K562 (cell line): ENCODE results near the gene TBX6. TPM values are rescaled to one million over a fixed set of nuclear protein-coding genes. Genes with fewer than 3 reads are reported as not detected.

Experiments
- CTCFL ChIP-seq: IDR thresholded peaks from 2 replicates; pipeline ENCODE4 v1.6.1; 2011; ENCODE audit warnings: borderline replicate concordance, low read depth, mild to moderate bottlenecking, moderate library complexity, low read length; ENCODE audit not compliant: insufficient read depth, poor library complexity, severe bottlenecking
- DIDO1 ChIP-seq: fragments of 450-650 bp; IDR thresholded peaks from 2 replicates; pipeline ENCODE4 v1.6.1; 2016; ENCODE audit warnings: low read depth, missing biosample characterization, missing genetic modification characterization
- DNMT1 ChIP-seq: fragments of 450-650 bp; IDR thresholded peaks from 2 replicates; pipeline ENCODE4 v1.6.1; 2016; ENCODE audit warnings: antibody characterized with exemption, mild to moderate bottlenecking
- E2F1 ChIP-seq: sonication (generic); formaldehyde crosslinking; IDR thresholded peaks from 2 replicates; pipeline ENCODE4 v1.8.1; 2023; ENCODE audit warnings: mild to moderate bottlenecking, missing genetic modification reagents, moderate library complexity
- EP300 ChIP-seq: IDR thresholded peaks from 2 replicates; pipeline ENCODE4 v1.6.1; 2012; ENCODE audit warnings: low read length, improper control_type of control experiment
- EP400 ChIP-seq: fragments of 450-650 bp; IDR thresholded peaks from 2 replicates; pipeline ENCODE4 v1.6.1; 2017; ENCODE audit warnings: antibody characterized with exemption, mild to moderate bottlenecking, moderate library complexity
- HIVEP1 ChIP-seq: fragments of 250-450 bp; sonication (Bioruptor Pico); IDR thresholded peaks from 2 replicates; pipeline ENCODE4 v1.4.0; 2020; ENCODE audit warnings: mild to moderate bottlenecking
- IRF2 ChIP-seq: sonication (generic); formaldehyde crosslinking; IDR thresholded peaks from 2 replicates; pipeline ENCODE4 v1.8.1; 2022; ENCODE audit warnings: mild to moderate bottlenecking, missing genetic modification reagents
- SNAPC5 ChIP-seq: fragments of 250-450 bp; sonication (Bioruptor Pico); IDR thresholded peaks from 2 replicates; pipeline ENCODE4 v1.8.0; 2021; ENCODE audit warnings: moderate library complexity, mild to moderate bottlenecking, inconsistent platforms
- TCF3 ChIP-seq: sonication (generic); formaldehyde crosslinking; IDR thresholded peaks from 2 replicates; pipeline ENCODE4 v1.4.0; 2020; ENCODE audit warnings: mild to moderate bottlenecking, missing genetic modification reagents
- ZNF318 ChIP-seq, 2 experiments: fragments of 450-650 bp; IDR thresholded peaks; 2 replicates each; pipeline ENCODE4 v1.6.1; 2016; ENCODE audit warnings: mild to moderate bottlenecking in 2 of 2, borderline replicate concordance in 1 of 2, low read depth in 1 of 2, moderate library complexity in 1 of 2
- ZNF655 ChIP-seq: fragments of 250-450 bp; sonication (Bioruptor Pico); IDR thresholded peaks from 2 replicates; pipeline ENCODE4 v1.5.0; 2021
- polyA plus RNA-seq, 8 experiments: library from polyadenylated mRNA; depleted of rRNA in 4 of 8; stranded (reverse) in 5 of 8; unstranded in 3 of 8; fragments of >200 nt; fragmentation: Nextera tagmentation in 2 of 8; fragmentation: Illumina TruSeq in 1 of 8; extraction: Ambion mirVana in 2 of 8; extraction: Trizol in 1 of 8; gene quantifications; 2 replicates each; pipeline versions ENCODE4 v1.2.1 to v1.2.3, GENCODE V29; 2011 to 2014; ENCODE audit warnings: inconsistent platforms in 1 of 8, missing spikeins in 1 of 8
- total RNA-seq, 7 experiments: library from RNA; depleted of rRNA in 6 of 7; stranded (reverse); fragments of >200 nt in 6 of 7; fragmentation: Illumina TruSeq in 2 of 7; extraction: Trizol in 2 of 7; gene quantifications; 2 replicates each; pipeline versions ENCODE4 v1.2.1 to v1.2.3, GENCODE V29; 2011 to 2021; ENCODE audit warnings: low replicate concordance in 1 of 7

The TBX6 gene
- total and polyA plus RNA-seq, 9 of the 15 experiments (the other 6 are each of a cell fraction or from before 2014, with no cell fraction given) = 0.07 to 0.58 (median 0.11) TPM; not detected in 2

- TF ChIP-seq ZNF318 (IDR thresholded peaks at IDR 0.05; ENCODE audit: borderline replicate concordance in 1 of 2, low read depth in 1 of 2) (no peak), TCF3 (CRISPR knock-in tag) (no peak), CTCFL (no peak), HIVEP1 (CRISPR knock-in tag) (no peak), DIDO1 (no peak), ZNF655 (CRISPR knock-in tag) (no peak), E2F1 (CRISPR knock-in tag) (no peak), EP300 (no peak), DNMT1 (no peak), EP400 (peak; percentile 28), SNAPC5 (no peak), IRF2 (CRISPR knock-in tag) (no peak)
Measured at GRCh38 chr16:30063893-30064728, 27.6 kb downstream of the TBX6 start (continued).
